ENCODE data around the gene GSTA2. TPM values are rescaled to one million over a fixed set of nuclear protein-coding genes. Genes with fewer than 3 reads are reported as not detected.
"Not testable (repeated sequence)": the region's sequence is repeated elsewhere in the genome, so short reads cannot be mapped to it uniquely, and the experiment has no call there.

Gene GSTA2
- total and polyA plus RNA-seq, 2 of the 13 experiments (the other 11 are each of a cell fraction or from before 2014, with no cell fraction given): 0.75 to 13.7 TPM

DNA sequence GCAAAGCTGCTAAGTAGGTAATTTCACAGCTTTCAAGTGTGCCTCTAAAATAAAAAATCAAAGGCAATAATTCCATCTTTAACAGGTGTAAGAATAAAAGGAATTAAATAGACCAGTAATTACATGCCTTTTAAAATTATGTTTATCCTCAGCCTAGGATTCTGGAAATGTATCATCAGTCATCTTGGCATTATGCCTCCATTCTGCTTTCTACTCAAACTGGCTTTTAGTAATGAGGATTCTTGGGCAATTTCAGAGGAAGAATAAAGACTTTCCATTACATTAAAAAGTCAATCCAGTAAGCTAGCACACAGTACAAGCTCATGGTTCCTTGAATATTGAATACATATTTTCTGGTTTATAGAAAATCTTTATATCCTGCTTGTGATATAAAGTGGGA lies 44.7 kb downstream of the GSTA2 start:
- Histone ChIP-seq H3K27me3 (ENCODE audit: control insufficient read depth in 1 of 2, insufficient read depth in 2 of 2, low read length in 2 of 2) (no peaks in the 10 kb centered on the region), H3K4me2 (ENCODE audit: low read depth, low read length) (no peak overlapping the region), H3K27ac (ENCODE audit: extremely low read length, insufficient read depth, low read length) (no peak overlapping the region), H4K20me1 (ENCODE audit: insufficient read depth, low read length) (no peaks in the 10 kb centered on the region), H2AFZ (ENCODE audit: low read length) (no peak overlapping the region), H3K36me3 (replicated peaks in 1 of 2; ENCODE audit: control insufficient read depth in 1 of 2, insufficient read depth in 2 of 2, low read length in 2 of 2) (no peaks in the 10 kb centered on the region), H3K79me2 (ENCODE audit: insufficient read depth, low read length) (no peaks in the 10 kb centered on the region), H3K9ac (ENCODE audit: insufficient read depth, low read depth, low read length) (no peak overlapping the region), H3K4me1 (ENCODE audit: insufficient read depth, low read length) (peaks cover 3% of the 10 kb centered on the region), H3K9me3 (ENCODE audit: low read length) (no peaks in the 10 kb centered on the region), H3K4me3 (replicated peaks in 1 of 3; ENCODE audit: insufficient read depth in 1 of 3, low read depth in 2 of 3, low read length in 3 of 3) (no peak overlapping the region)
- no peak for ATAC-seq
- intact Hi-C loops (cut with micrococcal nuclease; ENCODE audit: unreplicated experiment): no loop called here
- no peak for FAIRE-seq
- TF ChIP-seq ZFP82 (CRISPR knock-in tag; IDR thresholded peaks at IDR 0.05; ENCODE audit: borderline replicate concordance) (no peak), SIN3A (IDR thresholded peaks at IDR 0.05; ENCODE audit: borderline replicate concordance, low read depth, low read length) (no peak), KLF12 (CRISPR knock-in tag; IDR thresholded peaks at IDR 0.05; ENCODE audit: borderline replicate concordance) (no peak), CSRNP1 (CRISPR knock-in tag; IDR thresholded peaks at IDR 0.05) (no peak), BHLHE40 (IDR thresholded peaks at IDR 0.05; ENCODE audit: low read length) (no peak), MAZ (IDR thresholded peaks at IDR 0.05; ENCODE audit: borderline replicate concordance, low read depth, low read length) (no peak), MAZ (CRISPR knock-in tag; IDR thresholded peaks at IDR 0.05; ENCODE audit: low read depth) (no peak), ATAD3A (CRISPR knock-in tag; IDR thresholded peaks at IDR 0.05) (no peak)
- TF ChIP-seq, protein P1, sequence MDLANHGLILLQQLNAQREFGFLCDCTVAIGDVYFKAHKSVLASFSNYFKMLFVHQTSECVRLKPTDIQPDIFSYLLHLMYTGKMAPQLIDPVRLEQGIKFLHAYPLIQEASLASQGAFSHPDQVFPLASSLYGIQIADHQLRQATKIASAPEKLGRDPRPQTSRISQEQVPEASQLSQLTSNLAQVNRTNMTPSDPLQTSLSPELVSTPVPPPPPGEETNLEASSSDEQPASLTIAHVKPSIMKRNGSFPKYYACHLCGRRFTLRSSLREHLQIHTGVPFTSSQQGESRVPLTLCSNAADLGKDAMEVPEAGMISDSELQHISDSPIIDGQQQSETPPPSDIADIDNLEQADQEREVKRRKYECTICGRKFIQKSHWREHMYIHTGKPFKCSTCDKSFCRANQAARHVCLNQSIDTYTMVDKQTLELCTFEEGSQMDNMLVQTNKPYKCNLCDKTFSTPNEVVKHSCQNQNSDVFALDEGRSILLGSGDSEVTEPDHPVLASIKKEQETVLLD (CRISPR knock-in tag; IDR thresholded peaks at IDR 0.05; ENCODE audit: low read depth): no peak
- no peak for DNase-seq (ENCODE audit: low spot score)
- no TSS peak for BruUV-seq (replicated peaks)
- CTCF ChIA-PET (ENCODE audit: low intra/inter-chr PET ratio, low total read pairs): no interaction called here
- in situ Hi-C loops (cut with HindIII; ENCODE audit: extremely low pct_ligation_motif_present, low pct_unique_long_range_greater_than_20kb): no loop called here
- POLR2A ChIA-PET: no interaction called here

DNA sequence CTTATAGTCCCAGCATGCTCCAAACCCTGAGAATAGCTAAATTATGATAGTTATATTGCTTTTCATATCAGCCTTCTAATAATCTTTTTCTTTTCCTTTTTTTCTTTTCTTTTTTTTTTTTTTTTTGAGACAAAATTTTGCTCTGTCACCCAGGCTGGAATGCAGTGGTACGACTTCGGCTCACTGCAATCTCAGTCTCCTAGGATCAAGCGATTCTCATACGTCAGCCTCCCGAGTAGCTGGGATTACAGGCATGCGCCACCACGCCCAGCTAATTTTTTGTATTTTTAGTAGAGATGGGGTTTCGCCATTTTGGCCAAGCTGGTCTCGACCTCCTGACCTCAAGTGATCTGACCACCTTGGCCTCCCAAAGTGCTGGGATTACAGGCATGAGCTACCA lies 48.5 kb downstream of the GSTA2 start:
- in situ Hi-C loops (cut with HindIII; ENCODE audit: extremely low pct_ligation_motif_present, low pct_unique_long_range_greater_than_20kb); intact Hi-C loops (cut with micrococcal nuclease; ENCODE audit: unreplicated experiment); H3K4me2 ChIP-seq (ENCODE audit: low read depth, low read length); H3K79me2 ChIP-seq (ENCODE audit: insufficient read depth, low read length); H3K4me3 ChIP-seq (replicated peaks in 1 of 3; ENCODE audit: insufficient read depth in 1 of 3, low read depth in 2 of 3, low read length in 3 of 3); ATAC-seq; H3K4me1 ChIP-seq (ENCODE audit: insufficient read depth, low read length); CTCF ChIA-PET (ENCODE audit: low intra/inter-chr PET ratio, low total read pairs); H2AFZ ChIP-seq (ENCODE audit: low read length); H3K27me3 ChIP-seq (ENCODE audit: control insufficient read depth in 1 of 2, insufficient read depth in 2 of 2, low read length in 2 of 2); DNase-seq (ENCODE audit: low spot score); H3K9ac ChIP-seq (ENCODE audit: insufficient read depth, low read depth, low read length); FAIRE-seq; H3K27ac ChIP-seq (ENCODE audit: extremely low read length, insufficient read depth, low read length); H3K36me3 ChIP-seq (replicated peaks in 1 of 2; ENCODE audit: control insufficient read depth in 1 of 2, insufficient read depth in 2 of 2, low read length in 2 of 2); H3K9me3 ChIP-seq (ENCODE audit: low read length); H4K20me1 ChIP-seq (ENCODE audit: insufficient read depth, low read length); BruUV-seq (replicated peaks): not testable (repeated sequence)
- POLR2A ChIA-PET: interaction anchor here (0.7 to 1.0 kb wide), 2 partner anchors 21 to 114 kb away, joined by 3 read pairs; no protein-coding TSS in a partner anchor
- WGBS (ENCODE audit: low lambda C conversion rate): 84% methylated on average over 9 of the region's 9 CpGs
